Measurements from ENCODE around the gene MAD1L1.

DNA sequence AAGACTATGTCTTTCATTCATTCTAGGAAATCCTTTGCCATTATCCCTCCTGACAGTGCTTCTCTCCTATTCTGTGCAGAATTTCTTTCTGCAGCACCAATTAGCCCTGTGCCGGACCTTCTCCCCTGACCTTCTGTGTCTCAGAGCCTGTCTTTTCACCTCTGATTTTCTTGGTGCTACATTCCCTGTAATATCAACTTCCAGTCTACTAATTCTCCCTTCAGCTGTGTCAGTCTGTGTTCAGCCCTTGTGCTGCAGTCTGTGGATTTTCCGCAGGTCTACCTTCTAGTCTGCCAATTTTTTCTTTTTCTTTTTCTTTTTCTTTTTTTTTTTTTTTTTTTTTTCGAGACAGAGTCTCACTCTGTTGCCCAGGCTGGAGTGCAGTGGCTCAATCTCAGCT lies 446.9 kb downstream of the MAD1L1 start:
- TF ChIP-seq, protein P1, sequence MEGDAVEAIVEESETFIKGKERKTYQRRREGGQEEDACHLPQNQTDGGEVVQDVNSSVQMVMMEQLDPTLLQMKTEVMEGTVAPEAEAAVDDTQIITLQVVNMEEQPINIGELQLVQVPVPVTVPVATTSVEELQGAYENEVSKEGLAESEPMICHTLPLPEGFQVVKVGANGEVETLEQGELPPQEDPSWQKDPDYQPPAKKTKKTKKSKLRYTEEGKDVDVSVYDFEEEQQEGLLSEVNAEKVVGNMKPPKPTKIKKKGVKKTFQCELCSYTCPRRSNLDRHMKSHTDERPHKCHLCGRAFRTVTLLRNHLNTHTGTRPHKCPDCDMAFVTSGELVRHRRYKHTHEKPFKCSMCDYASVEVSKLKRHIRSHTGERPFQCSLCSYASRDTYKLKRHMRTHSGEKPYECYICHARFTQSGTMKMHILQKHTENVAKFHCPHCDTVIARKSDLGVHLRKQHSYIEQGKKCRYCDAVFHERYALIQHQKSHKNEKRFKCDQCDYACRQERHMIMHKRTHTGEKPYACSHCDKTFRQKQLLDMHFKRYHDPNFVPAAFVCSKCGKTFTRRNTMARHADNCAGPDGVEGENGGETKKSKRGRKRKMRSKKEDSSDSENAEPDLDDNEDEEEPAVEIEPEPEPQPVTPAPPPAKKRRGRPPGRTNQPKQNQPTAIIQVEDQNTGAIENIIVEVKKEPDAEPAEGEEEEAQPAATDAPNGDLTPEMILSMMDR (IDR thresholded peaks at IDR 0.05; ENCODE audit: borderline replicate concordance, extremely low read depth, low read length, poor library complexity, severe bottlenecking) = no peak
- TF ChIP-seq EZH2 (IDR thresholded peaks at IDR 0.05; ENCODE audit: borderline replicate concordance, low read depth, low read length, severe bottlenecking) = no peak

All from DND-41 (cell line).